ENCODE results near the gene PRRC2B.

DNA sequence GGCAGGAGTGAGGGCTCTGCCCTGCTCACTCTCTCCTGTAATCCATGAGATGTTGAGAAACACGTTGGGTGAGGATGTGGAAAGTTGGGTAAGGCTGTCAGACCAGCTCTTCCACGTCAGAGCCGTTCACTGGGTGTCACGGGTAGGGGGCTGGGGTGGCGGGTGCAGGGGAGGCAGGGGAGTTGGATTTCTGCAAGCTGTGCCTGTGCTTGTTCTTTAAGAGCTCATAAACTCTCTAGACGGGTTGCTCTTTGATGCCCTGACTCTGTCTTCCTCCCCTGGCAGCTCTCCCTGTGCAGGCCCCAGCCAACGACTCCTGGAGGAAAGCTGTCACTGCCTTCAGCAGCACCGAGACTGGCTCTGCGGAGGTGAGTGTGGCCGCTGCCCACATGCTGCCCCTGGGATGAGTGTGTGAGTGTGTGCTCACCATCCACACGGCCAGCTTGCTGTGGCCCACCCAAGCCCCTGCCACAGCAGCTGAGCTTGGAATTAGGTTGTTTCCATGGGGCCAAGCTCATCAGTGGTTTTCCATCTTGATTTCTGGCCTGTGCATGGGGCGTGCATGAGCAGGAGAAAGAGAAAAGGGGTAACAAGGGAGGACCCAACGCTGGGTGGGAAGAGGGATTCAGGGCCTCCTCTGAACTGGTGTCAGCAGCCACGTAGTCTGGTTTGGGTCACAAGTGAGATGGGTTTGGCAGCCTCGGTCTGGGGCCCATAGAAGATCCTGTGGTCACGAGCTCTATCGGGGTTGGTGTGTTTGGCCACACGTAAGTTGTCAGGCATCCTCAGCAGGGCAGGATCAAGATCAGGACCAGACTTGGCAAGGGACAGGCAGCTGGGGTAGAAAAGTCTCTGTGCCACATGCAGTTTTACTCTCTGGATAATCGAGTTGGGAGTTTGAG, 87.8 kb downstream of the PRRC2B start:
- TF ChIP-seq POLR2A (IDR thresholded peaks at IDR 0.05; ENCODE audit: low read length) (no peak), GATA1 (IDR thresholded peaks at IDR 0.05; ENCODE audit: low read depth, low read length) (no peak)

All from erythroblast (primary cell).